BLaER1 treated with 17β-estradiol and CSF1 and Interleukin-3, amounts not matched to agents 10 nM and 100 nM (cell line): ENCODE results near the gene SAFB2.

ENCODE experiments used
- H3K27ac ChIP-seq, 11 experiments: shearing (Covaris generic); formaldehyde crosslinking; 2 replicates each; pipeline ENCODE4 v1.8.1; 2022
- H3K27me3 ChIP-seq, 11 experiments: shearing (Covaris generic); formaldehyde crosslinking; 2 replicates each; pipeline ENCODE4 v1.8.1; 2022
- H3K36me3 ChIP-seq, 11 experiments: shearing (Covaris generic); formaldehyde crosslinking; 2 replicates each; pipeline ENCODE4 v1.8.1; 2022
- H3K4me1 ChIP-seq, 10 experiments: shearing (Covaris generic); formaldehyde crosslinking; 2 replicates each; pipeline ENCODE4 v1.8.1; 2022
- H3K4me2 ChIP-seq, 11 experiments: shearing (Covaris generic); formaldehyde crosslinking; 2 replicates each; pipeline ENCODE4 v1.8.1; 2022
- H3K4me3 ChIP-seq, 10 experiments: shearing (Covaris generic); formaldehyde crosslinking; 2 replicates each; pipeline ENCODE4 v1.8.1; 2022
- H3K9ac ChIP-seq, 11 experiments: shearing (Covaris generic); formaldehyde crosslinking; 2 replicates each; pipeline ENCODE4 v1.8.1; 2022
- H3K9me3 ChIP-seq, 11 experiments: shearing (Covaris generic); formaldehyde crosslinking; replicated peaks in 1 of 11; 2 replicates each; pipeline ENCODE4 v1.8.1; 2022
- H4K20me1 ChIP-seq, 11 experiments: shearing (Covaris generic); formaldehyde crosslinking; 2 replicates each; pipeline ENCODE4 v1.8.1; 2022
- Cebpa-rat ChIP-seq, 11 experiments: shearing (Covaris generic); IDR thresholded peaks; 2 replicates each; pipeline ENCODE4 v1.8.1; 2022

Gene SAFB2

GRCh38 chr19:5542665-5543064 lies 79.9 kb downstream of the SAFB2 start:
- Histone ChIP-seq H3K27me3 (no peaks in the 10 kb centered on the region), H3K36me3 (no peaks in the 10 kb centered on the region), H3K9me3 (no peaks in the 10 kb centered on the region), H3K9ac (no peak overlapping the region), H4K20me1 (no peaks in the 10 kb centered on the region), H3K27ac (no peak overlapping the region), H3K4me2 (no peak overlapping the region), H3K4me1 (peaks cover 0 to 16% (median 12%) of the 10 kb centered on the region in 10 experiments; a peak in 14 of 20 replicates), H3K4me3 (no peak overlapping the region)
- no peak for TF ChIP-seq Cebpa-rat (IDR thresholded peaks at IDR 0.05)

GRCh38 chr19:5541456-5541855 lies 81.1 kb downstream of the SAFB2 start:
- Histone ChIP-seq H3K27me3 (no peaks in the 10 kb centered on the region), H3K4me1 (peaks cover 0 to 16% (median 12%) of the 10 kb centered on the region in 10 experiments; a peak in 14 of 20 replicates), H3K4me2 (no peak overlapping the region), H3K4me3 (no peak overlapping the region), H4K20me1 (no peaks in the 10 kb centered on the region), H3K36me3 (no peaks in the 10 kb centered on the region), H3K9me3 (peaks cover 0 to 3% (median under 1%) of the 10 kb centered on the region in 11 experiments; a peak in 7 of 22 replicates), H3K27ac (no peak overlapping the region), H3K9ac (no peak overlapping the region)
- TF ChIP-seq Cebpa-rat (IDR thresholded peaks at IDR 0.05): no peak

GRCh38 chr19:5540208-5540607 lies 82.4 kb downstream of the SAFB2 start:
- Histone ChIP-seq H3K27ac (no peak overlapping the region), H4K20me1 (no peaks in the 10 kb centered on the region)
- TF ChIP-seq Cebpa-rat (IDR thresholded peaks at IDR 0.05): no peak

GRCh38 chr19:5537870-5538269 lies 84.7 kb downstream of the SAFB2 start:
- H3K27me3 ChIP-seq: no peaks in the 10 kb centered on the region
- H4K20me1 ChIP-seq: no peaks in the 10 kb centered on the region
- peaks cover 0 to 16% (median 12%) of the 10 kb centered on the region in 10 experiments; a peak in 14 of 20 replicates for H3K4me1 ChIP-seq
- H3K4me2 ChIP-seq: no peak overlapping the region
- no peak overlapping the region for H3K27ac ChIP-seq
- no peak overlapping the region for H3K4me3 ChIP-seq
- no peaks in the 10 kb centered on the region for H3K36me3 ChIP-seq
- no peak for TF ChIP-seq Cebpa-rat (IDR thresholded peaks at IDR 0.05)
- no peak overlapping the region for H3K9ac ChIP-seq
- H3K9me3 ChIP-seq: peaks cover 28 to 38% (median 35%) of the 10 kb centered on the region in 11 experiments

More at GRCh38 chr19:5540208-5540607, 82.4 kb downstream of the SAFB2 start:
- Histone ChIP-seq H3K36me3 (no peaks in the 10 kb centered on the region), H3K27me3 (no peaks in the 10 kb centered on the region), H3K4me1 (peaks cover 0 to 16% (median 12%) of the 10 kb centered on the region in 10 experiments; a peak in 14 of 20 replicates), H3K4me3 (no peak overlapping the region), H3K9ac (no peak overlapping the region), H3K9me3 (peaks cover 7 to 15% (median 13%) of the 10 kb centered on the region in 11 experiments), H3K4me2 (no peak overlapping the region)
